COLO668 (cell line): Measurements from ENCODE around the gene CORO7.
"Not testable (repeated sequence)": the region's sequence is repeated elsewhere in the genome, so short reads cannot be mapped to it uniquely, and the experiment has no call there.

Experiments
- DNase-seq: peaks from one replicate; lab custom pipeline; 2025; ENCODE audit not compliant: unreplicated experiment; lab: John Stamatoyannopoulos, UW

The CORO7 gene

GRCh38 chr16:4358831-4359561 lies 57.4 kb downstream of the CORO7 start:
- peak; percentile 66 for DNase-seq

DNA sequence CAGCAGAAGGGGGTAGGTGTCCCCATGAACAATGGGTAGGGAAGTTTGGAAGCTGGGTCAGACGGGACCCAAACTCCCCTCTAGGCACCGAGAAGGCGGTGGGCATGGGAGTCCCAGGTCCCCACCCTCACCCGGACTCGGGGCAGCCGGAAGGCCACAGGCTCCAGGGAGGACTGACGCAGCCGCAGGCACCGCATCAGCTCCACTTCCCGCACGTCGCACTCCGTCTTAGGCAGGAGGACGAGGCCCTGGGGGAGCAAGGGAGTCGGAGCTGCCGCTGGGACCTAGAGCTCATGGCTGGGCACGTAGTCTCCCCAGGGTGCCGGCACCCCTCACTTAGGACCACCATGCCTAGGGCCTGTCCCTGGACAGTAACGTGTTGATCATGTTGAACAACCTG lies 58.2 kb downstream of the CORO7 start:
- no peak for DNase-seq

- DNase-seq: no peak
Measured at GRCh38 chr16:4356820-4357219, 59.6 kb downstream of the CORO7 start.

- DNase-seq: no peak
Measured at GRCh38 chr16:4354512-4355409, 61.6 kb downstream of the CORO7 start.

GRCh38 chr16:4353675-4354074 lies 62.7 kb downstream of the CORO7 start:
- DNase-seq: no peak

- no peak for DNase-seq
Measured at GRCh38 chr16:4352843-4353242, 63.6 kb downstream of the CORO7 start.

DNA sequence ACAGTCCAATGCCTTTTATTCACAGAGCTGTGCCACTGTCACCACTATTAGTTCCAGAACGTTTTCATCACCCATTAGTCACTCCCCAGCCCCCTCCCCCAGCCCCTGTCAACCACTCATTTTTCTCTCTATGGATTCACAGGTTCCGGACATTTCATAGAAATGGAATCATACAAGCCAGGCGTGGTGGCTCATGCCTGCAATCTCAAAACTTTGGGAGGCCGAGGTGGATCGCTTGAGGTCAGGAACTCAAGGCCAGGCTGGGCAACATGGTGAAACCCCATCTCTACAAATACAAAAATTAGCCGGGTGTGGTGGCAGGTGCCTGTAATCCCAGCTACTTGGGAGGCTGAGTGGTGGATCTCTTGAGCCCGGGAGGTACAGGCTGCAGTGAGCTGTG lies 64.5 kb downstream of the CORO7 start:
- DNase-seq: no peak

- DNase-seq: peak; percentile 98
Measured at GRCh38 chr16:4350787-4351659, 65.4 kb downstream of the CORO7 start, which contains the start of gene PAM16. PAM16 (minus strand) TSS chr16:4351321; CDS start chr16:4351234, 87 bp downstream.

- no peak for DNase-seq
Measured at GRCh38 chr16:4350365-4350786, 66.0 kb downstream of the CORO7 start.

GRCh38 chr16:4349332-4349731 lies 67.1 kb downstream of the CORO7 start:
- DNase-seq: no peak

GRCh38 chr16:4347765-4348509 lies 68.5 kb downstream of the CORO7 start:
- DNase-seq: no peak

DNA sequence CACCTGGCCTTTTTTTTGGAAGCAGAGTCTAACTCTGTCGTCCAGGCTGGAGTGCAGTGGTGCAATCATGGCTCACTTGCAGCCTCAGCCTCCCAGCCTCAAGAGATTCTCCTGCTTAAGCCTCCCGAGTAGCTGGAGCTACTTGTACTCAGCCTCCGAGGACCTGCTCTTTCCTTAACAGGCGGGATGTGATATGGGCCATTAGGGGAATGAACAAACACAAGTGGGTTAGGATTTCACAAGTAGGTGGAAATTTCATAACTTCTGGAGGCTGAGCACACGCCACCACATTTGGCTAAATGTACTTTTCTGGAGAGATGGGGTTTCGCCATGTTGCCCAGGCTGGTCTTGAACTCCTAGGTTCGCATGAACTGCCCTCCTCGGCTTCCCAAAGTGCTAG lies 69.4 kb downstream of the CORO7 start:
- no peak for DNase-seq

DNA sequence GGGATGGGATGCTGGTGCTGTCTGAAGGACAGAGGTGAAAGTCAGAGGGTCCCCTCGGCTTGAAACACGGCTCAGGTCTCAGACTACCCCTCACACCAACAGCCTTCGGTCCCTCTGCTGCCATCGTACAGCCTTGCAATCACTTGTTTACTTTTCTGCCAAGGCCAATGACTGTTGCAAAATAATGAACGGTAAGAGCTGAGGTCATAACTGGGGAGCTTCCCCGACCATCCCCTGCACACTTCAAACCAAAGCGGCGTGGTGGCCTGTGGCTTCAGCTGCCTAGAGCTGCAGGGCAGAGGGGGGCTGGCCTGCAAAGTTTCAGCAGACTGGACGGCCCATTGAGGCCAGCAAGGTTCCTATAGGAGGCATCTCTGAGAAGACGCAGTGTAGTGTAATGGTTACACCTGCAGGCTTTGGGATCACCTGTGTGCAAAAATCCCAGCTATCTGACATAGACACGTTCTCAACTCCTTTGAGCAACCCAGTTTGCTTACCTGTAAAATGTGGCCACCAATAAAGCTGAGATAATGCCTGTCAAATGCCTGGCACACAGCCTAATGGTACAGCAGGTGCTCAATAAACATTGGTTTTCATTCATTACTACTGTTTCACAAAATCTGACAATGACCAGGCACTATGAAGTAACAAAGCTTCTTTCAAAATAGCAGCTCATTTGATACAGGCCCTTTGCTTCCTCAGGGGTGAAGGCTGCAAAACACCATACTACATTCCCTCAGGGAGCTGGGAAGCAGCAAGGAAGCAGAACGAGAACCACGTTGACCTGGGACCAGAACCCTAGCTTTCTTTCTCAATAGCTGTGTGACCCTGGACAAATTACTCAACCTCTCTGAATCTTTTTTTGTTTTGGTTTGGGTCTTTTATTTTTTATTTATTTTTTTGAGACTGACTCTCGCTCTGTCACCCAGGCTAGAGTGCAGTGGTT lies 70.3 kb downstream of the CORO7 start:
- DNase-seq: peak; percentile 65

DNA sequence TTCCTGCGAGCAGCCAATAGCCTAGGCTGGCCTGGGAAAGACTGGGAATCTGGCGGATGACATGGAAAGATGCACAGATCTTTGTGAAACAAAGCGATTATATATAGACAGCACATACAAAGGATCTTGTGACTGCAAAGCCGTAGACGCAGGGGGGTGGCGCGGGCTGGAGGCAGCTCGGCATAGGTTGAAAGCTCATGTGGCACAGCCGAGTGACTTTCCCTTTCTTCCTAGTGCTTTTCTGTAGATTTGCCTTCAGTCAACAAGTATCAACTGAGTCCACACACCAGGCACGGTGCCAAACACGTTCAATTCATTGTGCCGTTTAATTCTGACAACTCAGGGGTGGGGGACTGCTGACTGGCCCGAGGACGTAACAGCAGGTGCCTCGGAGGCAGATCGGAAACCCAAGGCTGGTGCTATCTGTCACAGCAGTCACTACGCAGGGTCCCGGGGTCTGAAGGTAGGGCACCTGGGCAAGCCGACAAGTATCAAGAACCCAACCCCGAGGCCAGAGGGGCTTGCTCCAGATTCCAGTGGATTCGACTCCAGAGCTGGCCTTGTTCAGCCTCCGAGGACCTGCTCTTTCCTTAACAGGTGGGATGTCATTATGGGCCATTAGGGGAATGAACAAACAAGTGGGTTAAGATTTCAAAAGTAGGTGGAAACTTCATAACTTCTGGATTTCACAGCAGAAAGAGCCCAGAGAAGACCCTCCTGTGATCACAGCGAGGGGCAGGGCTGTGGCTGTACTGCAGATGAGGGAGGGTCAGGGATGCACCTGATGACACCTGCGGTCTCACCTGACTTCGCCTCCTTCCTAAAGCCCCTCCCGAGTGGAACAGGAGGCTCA lies 71.2 kb downstream of the CORO7 start:
- DNase-seq: peak; percentile 88

- DNase-seq: not testable (repeated sequence)
Measured at GRCh38 chr16:4344300-4344982, 72.0 kb downstream of the CORO7 start.

GRCh38 chr16:4342866-4343744 lies 73.3 kb downstream of the CORO7 start:
- no peak for DNase-seq

DNA sequence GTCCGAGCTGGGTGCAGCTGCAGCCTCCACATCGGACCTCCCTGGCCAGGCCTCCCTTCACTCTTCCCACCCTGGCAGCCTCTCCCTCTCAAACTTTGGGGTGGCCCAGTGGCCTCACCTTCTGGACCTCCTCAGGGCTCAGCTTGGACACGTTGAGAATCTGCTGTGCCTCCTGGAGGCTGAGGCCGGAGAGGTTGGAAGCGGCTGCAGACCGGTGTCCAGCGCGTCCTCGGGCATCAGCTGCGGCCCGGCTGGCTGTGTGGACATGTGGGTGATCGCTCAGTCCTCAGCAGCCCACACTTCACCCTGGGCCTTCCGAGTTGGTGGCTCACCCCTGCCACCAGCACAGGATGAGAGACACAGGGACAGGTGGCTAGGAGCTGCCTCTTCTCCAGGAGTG lies 75.1 kb downstream of the CORO7 start:
- no peak for DNase-seq
